Effector CD4-positive, alpha-beta T cell (primary cell): ENCODE measurements around the gene BCL2L13.
"Not testable (repeated sequence)": the region's sequence is repeated elsewhere in the genome, so short reads cannot be mapped to it uniquely, and the experiment has no call there.

Experiments used
- DNase-seq: peaks from one replicate; pipeline ENCODE4 v3.0.0-alpha.2; 2020

Gene BCL2L13

DNA sequence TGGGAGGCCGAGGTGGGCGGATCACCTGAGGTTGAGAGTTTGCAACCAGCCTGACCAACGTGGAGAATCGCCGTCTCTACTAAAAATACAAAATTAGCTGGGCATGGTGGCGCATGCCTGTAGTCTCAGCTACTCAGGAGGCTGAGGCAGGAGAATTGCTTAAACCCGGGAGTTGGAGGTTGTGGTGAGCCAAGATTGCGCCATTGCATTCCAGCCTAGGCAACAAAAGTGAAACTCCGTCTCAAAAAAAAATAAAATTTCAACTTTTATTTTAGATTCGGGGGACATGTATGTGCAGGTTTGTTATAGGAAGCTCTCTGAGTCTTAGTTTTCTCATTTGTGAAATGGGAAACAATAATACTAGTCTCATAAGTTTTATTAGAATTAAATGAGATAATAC, 58.6 kb downstream of the BCL2L13 start:
- not testable (repeated sequence) for DNase-seq

DNA sequence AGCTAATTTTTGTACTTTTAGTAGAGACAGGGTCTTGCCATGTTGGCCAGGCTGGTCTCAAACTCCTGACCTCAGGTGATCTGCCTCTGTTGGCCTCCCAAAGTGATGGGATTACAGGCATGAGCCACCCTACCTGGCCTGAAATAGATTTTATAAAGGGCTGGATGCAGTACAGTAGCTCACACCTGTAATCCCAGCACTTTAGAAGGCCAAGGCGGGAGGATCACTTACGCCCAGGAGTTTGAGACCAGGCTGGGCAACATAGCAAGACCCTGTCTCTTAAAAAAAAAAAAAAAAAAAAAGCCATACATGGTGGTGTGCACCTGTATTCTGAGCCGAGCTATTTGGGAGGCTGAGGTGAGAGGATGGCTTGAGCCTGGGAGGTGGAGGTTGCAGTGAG, 59.7 kb downstream of the BCL2L13 start:
- DNase-seq: not testable (repeated sequence)

DNA sequence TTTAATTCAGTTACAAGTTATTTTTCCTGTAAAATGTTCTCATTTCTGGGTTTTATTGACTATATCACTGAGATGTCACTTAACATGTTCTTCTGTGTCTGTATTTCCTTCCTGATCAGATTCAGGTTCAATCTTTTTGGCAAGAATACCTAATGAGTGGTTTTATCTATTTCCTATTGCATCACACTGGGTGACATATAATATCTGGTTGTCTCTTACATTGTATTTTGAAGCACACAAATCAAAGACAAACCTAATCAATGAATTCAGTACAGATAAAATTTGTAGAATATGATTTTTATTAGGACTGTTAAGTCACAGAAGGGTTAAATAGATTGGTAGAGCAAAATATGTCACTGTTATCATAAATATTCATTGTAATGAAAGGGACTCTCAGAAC, 60.4 kb downstream of the BCL2L13 start:
- DNase-seq: no peak

GRCh38 chr22:17699696-17700340, 61.3 kb downstream of the BCL2L13 start:
- DNase-seq: no peak

DNA sequence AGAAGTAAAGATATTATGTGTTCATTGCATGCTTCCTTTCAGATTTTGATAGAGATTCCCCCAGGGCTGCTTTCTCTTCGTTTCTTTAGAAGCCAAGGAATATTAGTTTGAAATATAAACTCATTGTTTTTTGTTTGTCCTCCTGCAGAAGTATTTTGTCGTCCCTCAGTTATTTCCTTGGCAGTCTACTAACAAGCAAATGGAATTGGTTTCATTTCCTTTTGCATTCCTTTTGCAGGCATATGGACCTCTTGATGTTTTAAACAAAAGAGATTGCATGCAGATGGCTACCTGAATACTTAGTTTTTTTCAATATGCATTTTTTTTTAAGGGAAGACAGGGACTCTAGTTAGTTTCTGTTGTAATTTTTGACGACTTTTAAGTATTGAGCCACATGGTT, 62.2 kb downstream of the BCL2L13 start:
- no peak for DNase-seq

- no peak for DNase-seq
These were observed 65.3 kb downstream of the BCL2L13 start for GRCh38 chr22:17703811-17704210.

- no peak for DNase-seq
These were observed 67.0 kb downstream of the BCL2L13 start for GRCh38 chr22:17705546-17705945.

DNA sequence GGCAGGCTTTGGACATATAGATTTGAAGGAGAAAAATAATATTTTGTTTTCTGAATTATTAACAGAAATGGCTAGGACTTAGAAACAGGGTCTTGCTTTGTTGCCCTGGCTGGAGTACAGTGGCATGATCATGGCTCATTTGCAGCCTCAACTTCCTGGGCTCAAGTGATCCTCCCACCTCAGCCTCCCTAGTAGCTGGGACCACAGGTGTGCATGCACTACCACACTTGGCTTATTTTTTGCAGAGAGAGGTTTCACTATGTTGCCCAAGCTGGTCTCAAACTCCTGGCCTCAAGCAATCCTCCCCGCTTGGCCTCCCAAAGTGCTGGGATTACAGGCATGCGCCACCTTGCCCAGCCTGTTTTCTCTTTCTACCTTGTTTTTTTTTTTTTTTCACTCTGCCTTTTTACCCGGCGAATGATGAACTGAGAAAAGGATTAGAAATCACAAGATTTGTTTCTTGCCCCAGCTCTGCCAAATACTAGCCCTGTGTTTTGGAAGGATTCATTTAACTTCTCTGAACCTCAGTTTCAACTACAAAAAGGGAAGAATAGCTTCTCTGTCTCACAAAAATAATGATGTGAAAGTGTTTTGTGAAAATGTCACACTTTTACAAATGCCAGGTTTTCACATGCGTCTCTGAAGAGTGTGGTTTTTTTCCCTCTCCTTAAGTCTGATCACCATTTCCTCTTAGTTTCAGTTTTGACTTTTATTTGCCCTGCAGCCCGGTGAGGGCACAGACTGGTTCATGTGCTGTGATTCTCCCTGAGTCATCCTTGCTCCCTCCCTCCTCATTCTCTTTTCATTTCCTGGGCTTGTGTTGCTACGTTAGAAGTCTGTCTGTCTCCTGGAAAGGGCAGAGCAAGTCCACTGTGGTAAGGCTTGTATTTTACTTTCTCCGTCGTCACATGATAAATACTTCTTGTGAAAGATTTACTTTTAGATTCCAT, 67.7 kb downstream of the BCL2L13 start:
- no peak for DNase-seq

GRCh38 chr22:17706947-17707346, 68.4 kb downstream of the BCL2L13 start:
- no peak for DNase-seq

- DNase-seq: no peak
These were observed 69.0 kb downstream of the BCL2L13 start for GRCh38 chr22:17707526-17707925.

GRCh38 chr22:17710023-17710422, 71.5 kb downstream of the BCL2L13 start:
- no peak for DNase-seq

DNA sequence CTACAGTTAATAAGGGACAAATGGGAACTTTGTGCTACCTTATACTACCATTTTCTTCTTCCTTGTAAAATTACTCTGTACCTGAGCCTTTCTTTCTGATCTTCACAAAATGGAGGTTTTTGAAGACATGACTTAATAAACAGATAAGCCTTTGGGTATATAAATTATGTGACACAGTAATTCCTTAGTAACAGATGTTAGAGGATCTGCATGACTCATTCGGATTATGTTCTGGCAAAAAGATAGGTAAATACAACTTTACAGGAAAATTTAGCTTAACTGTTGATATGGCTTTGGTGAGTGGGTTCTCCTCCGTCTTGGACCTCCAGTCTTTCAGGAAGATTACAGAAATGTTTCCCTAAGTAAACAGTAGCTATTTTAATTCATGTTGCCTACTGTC, 73.9 kb downstream of the BCL2L13 start:
- DNase-seq: no peak

DNA sequence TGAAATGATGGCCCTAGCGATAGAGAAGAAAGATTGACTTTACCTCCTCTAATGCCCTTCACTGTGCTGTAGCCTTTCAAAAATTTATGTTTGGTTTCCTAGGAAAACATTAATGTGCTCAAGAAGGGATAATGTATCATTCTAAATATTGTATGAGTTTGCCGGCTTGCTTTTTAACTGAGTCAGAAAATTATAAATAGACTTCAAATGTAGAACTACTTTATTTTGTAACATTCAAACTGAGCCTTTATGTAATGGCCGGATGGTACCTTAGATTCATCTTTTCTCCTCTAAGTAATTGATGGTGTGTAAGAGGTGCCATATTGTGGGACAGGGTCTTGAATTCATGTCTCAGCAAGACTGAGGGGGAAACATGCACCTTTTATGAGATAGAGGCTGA, 78.0 kb downstream of the BCL2L13 start:
- no peak for DNase-seq

GRCh38 chr22:17717708-17718107, 79.2 kb downstream of the BCL2L13 start:
- DNase-seq: no peak

GRCh38 chr22:17719911-17720310, 81.4 kb downstream of the BCL2L13 start:
- no peak for DNase-seq

DNA sequence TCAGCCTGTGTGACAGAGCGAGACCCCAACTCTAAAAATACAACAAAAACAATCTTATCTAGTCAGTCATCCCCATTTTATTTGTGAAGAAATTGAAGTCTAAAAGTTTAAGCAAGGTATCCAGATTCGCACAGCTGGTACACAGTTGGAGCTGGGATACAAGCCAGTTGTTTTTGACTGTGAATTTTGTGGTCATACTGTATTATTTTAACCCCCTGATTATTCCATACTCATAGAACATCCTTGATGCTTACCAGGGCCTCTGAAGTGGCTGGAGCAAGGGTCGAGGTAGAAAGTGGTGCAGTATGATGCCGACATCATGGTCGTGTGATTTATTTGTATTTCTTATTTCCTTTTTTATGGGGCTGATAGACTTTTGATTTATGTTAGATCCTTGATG, 85.7 kb downstream of the BCL2L13 start:
- no peak for DNase-seq

DNA sequence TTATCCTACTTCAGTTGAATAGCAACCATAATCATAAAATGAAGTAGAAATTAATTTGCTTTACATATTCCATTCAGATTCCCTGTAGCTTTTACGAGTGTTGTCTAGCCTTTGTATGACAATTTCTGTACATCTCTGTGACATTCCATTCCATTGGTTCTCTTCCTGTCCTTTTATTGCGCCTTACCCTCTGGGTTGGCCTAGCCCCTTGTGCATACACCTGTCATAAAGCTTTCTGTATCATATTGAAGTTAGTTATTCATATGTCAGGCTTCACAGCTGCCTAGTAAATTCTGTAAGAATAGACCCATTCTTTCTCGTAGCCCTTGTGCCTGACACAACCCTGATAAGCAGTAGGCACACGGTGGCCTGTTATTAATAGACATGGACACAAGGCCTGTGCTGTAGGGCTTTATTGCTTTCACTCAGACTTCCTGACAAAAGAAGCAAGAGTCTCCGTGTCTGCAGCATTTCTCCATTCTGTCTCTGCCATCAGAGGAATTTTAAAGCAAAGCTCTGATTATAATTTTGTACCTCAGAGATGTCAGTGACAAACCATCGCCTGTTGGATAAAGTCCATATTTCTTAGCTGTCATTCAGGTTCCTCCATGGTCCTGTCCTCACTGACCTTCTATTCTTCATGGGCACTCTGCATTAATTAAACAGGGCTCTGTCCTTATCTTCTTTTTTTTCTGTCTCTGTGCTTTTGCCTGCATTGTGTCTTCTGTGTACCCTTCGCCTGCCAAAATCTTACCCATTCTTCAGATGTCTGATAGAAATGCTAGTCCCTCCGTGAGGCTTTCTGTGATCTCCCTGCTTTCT, 86.3 kb downstream of the BCL2L13 start:
- DNase-seq: no peak

- no peak for DNase-seq
These were observed 86.9 kb downstream of the BCL2L13 start for GRCh38 chr22:17725500-17725796.

GRCh38 chr22:17726006-17726927, 87.7 kb downstream of the BCL2L13 start:
- no peak for DNase-seq

DNA sequence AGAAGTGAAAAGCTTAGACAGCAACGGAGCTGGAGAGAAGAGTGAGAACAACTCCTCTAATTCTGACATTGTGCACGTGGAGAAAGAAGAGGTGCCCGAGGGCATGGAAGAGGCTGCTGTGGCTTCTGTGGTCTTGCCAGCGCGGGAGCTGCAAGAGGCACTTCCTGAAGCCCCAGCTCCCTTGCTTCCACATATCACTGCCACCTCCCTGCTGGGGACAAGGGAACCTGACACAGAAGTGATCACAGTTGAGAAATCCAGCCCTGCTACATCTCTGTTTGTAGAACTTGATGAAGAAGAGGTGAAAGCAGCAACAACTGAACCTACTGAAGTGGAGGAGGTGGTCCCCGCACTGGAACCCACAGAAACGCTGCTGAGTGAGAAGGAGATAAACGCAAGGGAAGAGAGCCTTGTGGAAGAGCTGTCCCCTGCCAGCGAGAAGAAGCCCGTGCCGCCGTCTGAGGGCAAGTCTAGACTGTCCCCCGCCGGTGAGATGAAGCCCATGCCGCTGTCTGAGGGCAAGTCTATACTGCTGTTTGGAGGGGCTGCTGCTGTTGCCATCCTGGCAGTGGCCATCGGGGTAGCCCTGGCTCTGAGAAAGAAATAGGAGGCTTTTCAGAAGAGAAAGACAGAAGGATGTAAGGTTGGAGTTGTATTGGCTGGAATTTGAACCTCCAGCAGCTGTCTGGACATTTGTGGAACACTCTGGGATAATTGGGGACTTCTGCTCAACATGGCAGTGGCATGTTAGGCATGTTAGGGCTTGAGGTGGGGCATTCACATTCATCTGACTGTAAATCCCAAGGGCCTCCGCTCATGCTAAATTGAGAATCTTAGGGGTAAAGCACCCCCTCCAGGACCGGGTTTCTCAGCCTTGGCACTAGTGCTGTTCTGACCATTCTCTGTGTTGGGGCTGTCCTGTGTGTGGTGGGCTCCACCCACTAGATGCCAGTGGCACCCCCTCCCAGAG, 88.7 kb downstream of the BCL2L13 start:
- no peak for DNase-seq

- no peak for DNase-seq
These were observed 90.2 kb downstream of the BCL2L13 start for GRCh38 chr22:17728786-17729185.
